ENCODE measurements around the gene RNF212. TPM values are rescaled to one million over a fixed set of nuclear protein-coding genes. Genes with fewer than 3 reads are reported as not detected.
"Not testable (repeated sequence)": the region's sequence is repeated elsewhere in the genome, so short reads cannot be mapped to it uniquely, and the experiment has no call there.

The RNF212 gene
- total RNA-seq, 1 donor from 2014 or later: 0.62 TPM

GRCh38 chr4:1055721-1056590 is 57.4 kb downstream of the RNF212 start:
- no peaks in the 10 kb centered on the region for H3K36me3 Mint-ChIP-seq (ENCODE audit: low read depth)
- peak overlapping the region; percentile 17 for H3K27ac Mint-ChIP-seq
- peak overlapping the region; percentile 46 for H3K4me3 Mint-ChIP-seq (ENCODE audit: low read depth)
- H3K9me3 Mint-ChIP-seq: no peaks in the 10 kb centered on the region
- H3K27me3 Mint-ChIP-seq (ENCODE audit: low read depth): peaks cover 11% of the 10 kb centered on the region
- DNase-seq (ENCODE audit: low spot score): peak; percentile 69
- H3K4me1 Mint-ChIP-seq (ENCODE audit: low read depth): peaks cover 9% of the 10 kb centered on the region
- intact Hi-C loops (cut with micrococcal nuclease): loop anchor here (5.0 kb wide), 1 partner anchor 44 kb away; the partner anchor contains the start of gene FGFRL1

GRCh38 chr4:1055243-1055701 is 58.1 kb downstream of the RNF212 start:
- H3K4me3 Mint-ChIP-seq (ENCODE audit: low read depth): peak overlapping the region; percentile 46
- H3K9me3 Mint-ChIP-seq; H3K27ac Mint-ChIP-seq; H3K36me3 Mint-ChIP-seq (ENCODE audit: low read depth); DNase-seq (ENCODE audit: low spot score); H3K4me1 Mint-ChIP-seq (ENCODE audit: low read depth): not testable (repeated sequence)
- intact Hi-C loops (cut with micrococcal nuclease): loop anchor here (5.0 kb wide), 1 partner anchor 43 kb away; the partner anchor contains the start of gene FGFRL1
- H3K27me3 Mint-ChIP-seq (ENCODE audit: low read depth): peaks cover 11% of the 10 kb centered on the region

GRCh38 chr4:1054696-1055242 is 58.6 kb downstream of the RNF212 start:
- intact Hi-C loops (cut with micrococcal nuclease): loop anchor here (5.0 kb wide), 1 partner anchor 42 kb away; the partner anchor contains the start of gene FGFRL1
- H3K4me3 Mint-ChIP-seq (ENCODE audit: low read depth); DNase-seq (ENCODE audit: low spot score); H3K27ac Mint-ChIP-seq; H3K4me1 Mint-ChIP-seq (ENCODE audit: low read depth); H3K36me3 Mint-ChIP-seq (ENCODE audit: low read depth); H3K9me3 Mint-ChIP-seq: not testable (repeated sequence)
- peaks cover 11% of the 10 kb centered on the region for H3K27me3 Mint-ChIP-seq (ENCODE audit: low read depth)

- H3K27ac Mint-ChIP-seq; DNase-seq (ENCODE audit: low spot score); H3K4me1 Mint-ChIP-seq (ENCODE audit: low read depth); intact Hi-C loops (cut with micrococcal nuclease); H3K36me3 Mint-ChIP-seq (ENCODE audit: low read depth); H3K9me3 Mint-ChIP-seq; H3K4me3 Mint-ChIP-seq (ENCODE audit: low read depth): not testable (repeated sequence)
- peaks cover 11% of the 10 kb centered on the region for H3K27me3 Mint-ChIP-seq (ENCODE audit: low read depth)
Measured at GRCh38 chr4:1053891-1054290, 59.5 kb downstream of the RNF212 start.

- peaks cover 9% of the 10 kb centered on the region for H3K4me1 Mint-ChIP-seq (ENCODE audit: low read depth)
- no peak overlapping the region for H3K4me3 Mint-ChIP-seq (ENCODE audit: low read depth)
- H3K27ac Mint-ChIP-seq: no peak overlapping the region
- intact Hi-C loops (cut with micrococcal nuclease): no loop called here
- DNase-seq (ENCODE audit: low spot score): no peak
- H3K36me3 Mint-ChIP-seq (ENCODE audit: low read depth): no peaks in the 10 kb centered on the region
- H3K9me3 Mint-ChIP-seq: no peaks in the 10 kb centered on the region
- peaks cover 11% of the 10 kb centered on the region for H3K27me3 Mint-ChIP-seq (ENCODE audit: low read depth)
Measured at GRCh38 chr4:1053080-1053661, 60.2 kb downstream of the RNF212 start.

- Mint-ChIP-seq H3K4me1 (ENCODE audit: low read depth) (peaks cover 11% of the 10 kb centered on the region), H3K9me3 (no peaks in the 10 kb centered on the region), H3K27ac (no peak overlapping the region), H3K27me3 (ENCODE audit: low read depth) (peaks cover 17% of the 10 kb centered on the region), H3K36me3 (ENCODE audit: low read depth) (no peaks in the 10 kb centered on the region), H3K4me3 (ENCODE audit: low read depth) (no peak overlapping the region)
- intact Hi-C loops (cut with micrococcal nuclease): no loop called here
- DNase-seq (ENCODE audit: low spot score): no peak
Measured at GRCh38 chr4:1052231-1052671, 61.1 kb downstream of the RNF212 start.

- Mint-ChIP-seq H3K4me3 (ENCODE audit: low read depth) (no peak overlapping the region), H3K4me1 (ENCODE audit: low read depth) (peaks cover 11% of the 10 kb centered on the region), H3K27me3 (ENCODE audit: low read depth) (peaks cover 20% of the 10 kb centered on the region), H3K27ac (no peak overlapping the region), H3K36me3 (ENCODE audit: low read depth) (no peaks in the 10 kb centered on the region), H3K9me3 (no peaks in the 10 kb centered on the region)
- intact Hi-C loops (cut with micrococcal nuclease): no loop called here
- DNase-seq (ENCODE audit: low spot score): no peak
Measured at GRCh38 chr4:1051472-1051871, 61.9 kb downstream of the RNF212 start.

- Mint-ChIP-seq H3K4me1 (ENCODE audit: low read depth) (peaks cover 4% of the 10 kb centered on the region), H3K27me3 (ENCODE audit: low read depth) (peaks cover 16% of the 10 kb centered on the region), H3K27ac (no peak overlapping the region), H3K4me3 (ENCODE audit: low read depth) (no peak overlapping the region), H3K36me3 (ENCODE audit: low read depth) (no peaks in the 10 kb centered on the region), H3K9me3 (no peaks in the 10 kb centered on the region)
- DNase-seq (ENCODE audit: low spot score): no peak
- intact Hi-C loops (cut with micrococcal nuclease): no loop called here
Measured at GRCh38 chr4:1050486-1051213, 62.7 kb downstream of the RNF212 start.

GRCh38 chr4:1049591-1049905 is 63.8 kb downstream of the RNF212 start:
- intact Hi-C loops (cut with micrococcal nuclease): no loop called here
- DNase-seq (ENCODE audit: low spot score): no peak
- Mint-ChIP-seq H3K9me3 (no peaks in the 10 kb centered on the region), H3K27ac (no peak overlapping the region), H3K36me3 (ENCODE audit: low read depth) (no peaks in the 10 kb centered on the region), H3K27me3 (ENCODE audit: low read depth) (peaks cover 21% of the 10 kb centered on the region), H3K4me1 (ENCODE audit: low read depth) (peaks cover 2% of the 10 kb centered on the region), H3K4me3 (ENCODE audit: low read depth) (no peak overlapping the region)

GRCh38 chr4:1048773-1049590 is 64.4 kb downstream of the RNF212 start:
- peaks cover 2% of the 10 kb centered on the region for H3K4me1 Mint-ChIP-seq (ENCODE audit: low read depth)
- intact Hi-C loops (cut with micrococcal nuclease): no loop called here
- no peaks in the 10 kb centered on the region for H3K36me3 Mint-ChIP-seq (ENCODE audit: low read depth)
- no peak for DNase-seq (ENCODE audit: low spot score)
- no peaks in the 10 kb centered on the region for H3K9me3 Mint-ChIP-seq
- H3K27me3 Mint-ChIP-seq (ENCODE audit: low read depth): peaks cover 21% of the 10 kb centered on the region
- H3K4me3 Mint-ChIP-seq (ENCODE audit: low read depth): no peak overlapping the region
- H3K27ac Mint-ChIP-seq: no peak overlapping the region

GRCh38 chr4:1047976-1048772 is 65.2 kb downstream of the RNF212 start:
- Mint-ChIP-seq H3K27ac (no peak overlapping the region), H3K4me1 (ENCODE audit: low read depth) (peaks cover 2% of the 10 kb centered on the region), H3K27me3 (ENCODE audit: low read depth) (peaks cover 19% of the 10 kb centered on the region), H3K9me3 (no peaks in the 10 kb centered on the region), H3K36me3 (ENCODE audit: low read depth) (no peaks in the 10 kb centered on the region), H3K4me3 (ENCODE audit: low read depth) (no peak overlapping the region)
- DNase-seq (ENCODE audit: low spot score): no peak
- intact Hi-C loops (cut with micrococcal nuclease): no loop called here

Data from activated T-helper 2 cell treated with anti-CD3 and anti-CD28 coated beads, Interferon-gamma antibody, Interleukin-2, Interleukin-4, amounts not matched to agents 10 μg/mL and 5 μg/mL and 100 μg/mL, durations not matched to agents 14 hours and 24 hours and 36 hours (primary cell).